ENCODE measurements around the gene BAIAP2L2. TPM values are rescaled to one million over a fixed set of nuclear protein-coding genes. Genes with fewer than 3 reads are reported as not detected.
A peak's percentile ranks its signal among the peaks of the same experiment; 100 is the strongest.

Gene BAIAP2L2
- total RNA-seq, 1 donor, result 1.1 TPM

DNA sequence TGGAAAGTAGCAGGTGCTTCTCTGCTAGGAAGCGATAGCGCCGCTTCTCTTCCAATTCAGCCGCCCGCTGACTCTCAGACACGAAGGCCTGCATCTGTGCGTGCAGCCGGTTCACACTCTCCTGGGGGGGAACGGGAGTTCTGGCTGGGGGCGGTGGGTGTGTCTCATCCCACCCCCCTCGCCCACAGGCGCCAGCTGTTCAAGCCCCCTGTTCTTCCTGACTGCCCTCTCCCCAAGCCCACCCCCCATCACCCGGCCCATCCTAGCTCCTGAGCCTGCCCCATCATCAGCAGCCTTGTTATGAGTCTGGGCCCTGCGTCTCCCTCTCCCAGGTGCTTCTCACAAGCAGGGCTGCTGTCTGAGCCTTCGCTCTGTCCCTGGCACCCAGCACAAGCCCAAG is 13.4 kb downstream of the BAIAP2L2 start:
- peak; percentile 46 for DNase-seq (ENCODE audit: insufficient read length, low spot score, missing footprints)
- Histone ChIP-seq H3K36me3 (ENCODE audit: insufficient read depth, low read length) (no peaks in the 10 kb centered on the region), H2AFZ (ENCODE audit: low read length) (no peak overlapping the region), H3K4me1 (ENCODE audit: insufficient read depth, low read length) (no peaks in the 10 kb centered on the region), H3K27ac (ENCODE audit: low read depth, low read length) (no peak overlapping the region), H3K4me2 (ENCODE audit: insufficient read depth, low read length) (no peak overlapping the region), H3K79me2 (ENCODE audit: insufficient read depth, low read length) (no peaks in the 10 kb centered on the region), H3K4me3 (ENCODE audit: insufficient read depth, low read length) (no peak overlapping the region), H3K9me3 (ENCODE audit: low read depth, low read length) (no peaks in the 10 kb centered on the region), H3K27me3 (ENCODE audit: insufficient read depth, low read length) (no peaks in the 10 kb centered on the region), H4K20me1 (ENCODE audit: insufficient read depth, low read length) (no peaks in the 10 kb centered on the region)
- TF ChIP-seq, protein P1, sequence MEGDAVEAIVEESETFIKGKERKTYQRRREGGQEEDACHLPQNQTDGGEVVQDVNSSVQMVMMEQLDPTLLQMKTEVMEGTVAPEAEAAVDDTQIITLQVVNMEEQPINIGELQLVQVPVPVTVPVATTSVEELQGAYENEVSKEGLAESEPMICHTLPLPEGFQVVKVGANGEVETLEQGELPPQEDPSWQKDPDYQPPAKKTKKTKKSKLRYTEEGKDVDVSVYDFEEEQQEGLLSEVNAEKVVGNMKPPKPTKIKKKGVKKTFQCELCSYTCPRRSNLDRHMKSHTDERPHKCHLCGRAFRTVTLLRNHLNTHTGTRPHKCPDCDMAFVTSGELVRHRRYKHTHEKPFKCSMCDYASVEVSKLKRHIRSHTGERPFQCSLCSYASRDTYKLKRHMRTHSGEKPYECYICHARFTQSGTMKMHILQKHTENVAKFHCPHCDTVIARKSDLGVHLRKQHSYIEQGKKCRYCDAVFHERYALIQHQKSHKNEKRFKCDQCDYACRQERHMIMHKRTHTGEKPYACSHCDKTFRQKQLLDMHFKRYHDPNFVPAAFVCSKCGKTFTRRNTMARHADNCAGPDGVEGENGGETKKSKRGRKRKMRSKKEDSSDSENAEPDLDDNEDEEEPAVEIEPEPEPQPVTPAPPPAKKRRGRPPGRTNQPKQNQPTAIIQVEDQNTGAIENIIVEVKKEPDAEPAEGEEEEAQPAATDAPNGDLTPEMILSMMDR (IDR thresholded peaks at IDR 0.05; ENCODE audit: extremely low read depth, low read depth, low read length), result no peak

DNA sequence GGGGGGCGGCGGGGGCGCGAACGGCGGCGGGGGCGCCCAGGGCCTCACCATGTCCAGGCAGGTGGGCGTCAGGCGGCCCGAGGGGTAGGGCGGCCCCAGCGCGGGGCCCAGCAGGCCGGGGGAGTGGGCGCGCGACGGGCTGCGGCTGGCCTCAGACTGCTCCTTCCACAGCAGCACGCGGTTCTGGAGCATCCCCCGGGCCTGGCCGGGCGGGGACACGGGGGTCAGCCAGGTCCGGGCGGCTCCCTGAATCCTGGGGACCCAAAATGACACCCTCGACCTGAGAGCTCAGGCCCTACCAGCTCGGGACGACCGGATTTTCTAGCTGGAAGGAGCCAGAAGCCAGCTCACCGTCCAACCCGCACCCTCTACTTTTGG is 21.0 kb downstream of the BAIAP2L2 start:
- TF ChIP-seq, protein P1 (IDR thresholded peaks at IDR 0.05; ENCODE audit: extremely low read depth, low read depth, low read length), result no peak
- no peak overlapping the region for H3K27ac ChIP-seq (ENCODE audit: low read depth, low read length)
- peak; percentile 80 for DNase-seq (ENCODE audit: insufficient read length, low spot score, missing footprints)
- H3K4me1 ChIP-seq (ENCODE audit: insufficient read depth, low read length), result peaks cover 4% of the 10 kb centered on the region
- no peaks in the 10 kb centered on the region for H3K79me2 ChIP-seq (ENCODE audit: insufficient read depth, low read length)
- no peaks in the 10 kb centered on the region for H3K9me3 ChIP-seq (ENCODE audit: low read depth, low read length)
- no peaks in the 10 kb centered on the region for H3K36me3 ChIP-seq (ENCODE audit: insufficient read depth, low read length)
- H2AFZ ChIP-seq (ENCODE audit: low read length), result no peak overlapping the region
- H4K20me1 ChIP-seq (ENCODE audit: insufficient read depth, low read length), result no peaks in the 10 kb centered on the region
- no peak overlapping the region for H3K4me2 ChIP-seq (ENCODE audit: insufficient read depth, low read length)
- H3K27me3 ChIP-seq (ENCODE audit: insufficient read depth, low read length), result no peaks in the 10 kb centered on the region
- no peak overlapping the region for H3K4me3 ChIP-seq (ENCODE audit: insufficient read depth, low read length)

DNA sequence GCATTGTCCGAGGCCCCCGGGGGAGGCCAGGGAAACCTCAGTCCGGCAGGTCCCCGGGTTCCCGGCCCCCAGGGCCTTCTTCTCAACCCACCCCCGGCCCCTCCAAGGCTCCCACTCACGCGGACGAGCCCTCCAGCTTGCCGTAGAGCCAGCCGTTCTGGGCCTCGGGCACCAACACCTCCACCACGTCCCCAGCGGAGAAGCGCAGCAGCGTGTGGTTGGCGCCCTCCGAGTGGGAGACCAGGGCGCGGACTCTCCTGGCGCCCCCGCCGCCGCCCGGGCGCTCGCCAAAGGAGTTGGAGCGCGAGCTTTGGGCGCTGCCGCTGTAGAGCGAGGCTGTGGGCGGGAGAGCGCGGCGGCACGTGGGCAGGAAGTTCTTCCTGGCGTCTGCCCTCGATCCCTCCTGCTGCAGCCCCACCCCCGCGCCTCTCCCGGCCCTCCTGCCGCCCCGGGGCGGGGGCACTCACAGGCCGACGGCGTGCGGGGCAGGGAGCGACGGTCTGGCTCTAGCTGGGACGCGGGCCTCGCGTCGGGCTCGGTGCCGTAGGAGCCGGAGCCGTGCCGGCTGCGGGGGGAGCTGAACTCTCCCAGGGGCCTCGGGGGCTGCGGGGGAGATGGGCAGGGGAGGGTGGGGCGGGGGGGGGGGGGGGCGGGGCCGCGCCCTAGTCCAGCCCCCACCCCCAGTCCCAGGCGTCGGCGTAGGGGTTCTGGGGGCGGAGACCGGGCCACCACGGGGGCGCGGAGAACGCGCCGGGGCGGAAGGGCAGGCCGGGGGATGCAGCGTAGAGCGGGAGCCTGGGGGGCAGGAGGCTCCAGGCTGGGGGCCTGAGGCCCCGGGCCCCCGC is 21.6 kb downstream of the BAIAP2L2 start:
- no peaks in the 10 kb centered on the region for H3K79me2 ChIP-seq (ENCODE audit: insufficient read depth, low read length)
- H4K20me1 ChIP-seq (ENCODE audit: insufficient read depth, low read length), result no peaks in the 10 kb centered on the region
- H3K36me3 ChIP-seq (ENCODE audit: insufficient read depth, low read length), result no peaks in the 10 kb centered on the region
- no peaks in the 10 kb centered on the region for H3K9me3 ChIP-seq (ENCODE audit: low read depth, low read length)
- H3K27ac ChIP-seq (ENCODE audit: low read depth, low read length), result no peak overlapping the region
- peak; percentile 96 for DNase-seq (ENCODE audit: insufficient read length, low spot score, missing footprints)
- H3K4me1 ChIP-seq (ENCODE audit: insufficient read depth, low read length), result peaks cover 4% of the 10 kb centered on the region
- H3K4me2 ChIP-seq (ENCODE audit: insufficient read depth, low read length), result peak overlapping the region; percentile 36
- peak overlapping the region; percentile 48 for H3K4me3 ChIP-seq (ENCODE audit: insufficient read depth, low read length)
- no peaks in the 10 kb centered on the region for H3K27me3 ChIP-seq (ENCODE audit: insufficient read depth, low read length)
- H2AFZ ChIP-seq (ENCODE audit: low read length), result no peak overlapping the region
- TF ChIP-seq, protein P1 (IDR thresholded peaks at IDR 0.05; ENCODE audit: extremely low read depth, low read depth, low read length), result no peak

DNA sequence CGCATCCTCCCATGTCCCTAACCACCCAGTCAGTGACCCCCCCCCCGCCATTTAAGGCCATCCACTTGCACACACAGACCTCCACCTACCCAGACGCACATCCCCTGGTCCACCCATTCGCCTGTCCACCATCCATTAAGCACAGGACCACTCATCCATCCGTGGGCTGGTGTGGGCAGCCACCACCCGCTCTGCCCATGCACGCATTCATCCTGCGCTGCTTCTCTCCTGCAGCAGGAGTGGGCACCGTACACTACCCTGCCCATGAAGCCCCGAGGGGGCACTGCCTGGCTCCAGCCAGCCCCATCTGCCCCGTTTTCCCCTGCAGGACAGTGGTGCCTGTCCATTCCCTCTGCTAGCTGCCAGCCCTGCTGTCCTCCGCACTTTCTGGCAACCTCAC is 22.6 kb downstream of the BAIAP2L2 start:
- H2AFZ ChIP-seq (ENCODE audit: low read length), result no peak overlapping the region
- no peaks in the 10 kb centered on the region for H4K20me1 ChIP-seq (ENCODE audit: insufficient read depth, low read length)
- H3K9me3 ChIP-seq (ENCODE audit: low read depth, low read length), result no peaks in the 10 kb centered on the region
- DNase-seq (ENCODE audit: insufficient read length, low spot score, missing footprints), result peak; percentile 88
- no peak overlapping the region for H3K4me2 ChIP-seq (ENCODE audit: insufficient read depth, low read length)
- H3K27ac ChIP-seq (ENCODE audit: low read depth, low read length), result no peak overlapping the region
- peaks cover 4% of the 10 kb centered on the region for H3K4me1 ChIP-seq (ENCODE audit: insufficient read depth, low read length)
- H3K79me2 ChIP-seq (ENCODE audit: insufficient read depth, low read length), result no peaks in the 10 kb centered on the region
- H3K27me3 ChIP-seq (ENCODE audit: insufficient read depth, low read length), result no peaks in the 10 kb centered on the region
- no peaks in the 10 kb centered on the region for H3K36me3 ChIP-seq (ENCODE audit: insufficient read depth, low read length)
- no peak overlapping the region for H3K4me3 ChIP-seq (ENCODE audit: insufficient read depth, low read length)
- TF ChIP-seq, protein P1 (IDR thresholded peaks at IDR 0.05; ENCODE audit: extremely low read depth, low read depth, low read length), result no peak
